H9 (cell line): Measurements from ENCODE around the gene MYOZ3. TPM values are rescaled to one million over a fixed set of nuclear protein-coding genes. Genes with fewer than 3 reads are reported as not detected.

ENCODE experiments used
- DNase-seq: peaks from one replicate; pipeline ENCODE4 v3.0.0-alpha.2; 2017
- H2AFZ ChIP-seq: one replicate; pipeline ENCODE4 v1.6.1; 2013; ENCODE audit warnings: mild to moderate bottlenecking, low read length, control low read depth, moderate library complexity
- H2AK5ac ChIP-seq: 2 replicates; pipeline ENCODE4 v1.6.1; 2013; ENCODE audit warnings: low read length, control low read depth, mixed read lengths; ENCODE audit not compliant: insufficient read length
- H2BK120ac ChIP-seq: one replicate; pipeline ENCODE4 v1.6.1; 2013; ENCODE audit warnings: low read depth, mild to moderate bottlenecking, low read length, control low read depth, inconsistent platforms; ENCODE audit not compliant: poor library complexity, severe bottlenecking
- H2BK12ac ChIP-seq: 2 replicates; pipeline ENCODE4 v1.6.1; 2013; ENCODE audit warnings: low read length, control low read depth, mixed read lengths, low read depth; ENCODE audit not compliant: insufficient read length
- H2BK15ac ChIP-seq: 2 replicates; pipeline ENCODE4 v1.6.1; 2013; ENCODE audit warnings: low read depth, low read length, control low read depth
- H2BK20ac ChIP-seq: one replicate; pipeline ENCODE4 v1.6.1; 2013; ENCODE audit warnings: low read depth, mild to moderate bottlenecking, low read length, control low read depth, inconsistent platforms; ENCODE audit not compliant: poor library complexity, severe bottlenecking
- H2BK5ac ChIP-seq: 2 replicates; pipeline ENCODE4 v1.6.1; 2013; ENCODE audit warnings: low read length, control low read depth, mixed read lengths; ENCODE audit not compliant: insufficient read length
- H3K14ac ChIP-seq: 2 replicates; pipeline ENCODE4 v1.6.1; 2013; ENCODE audit warnings: low read length, control low read depth; ENCODE audit not compliant: insufficient read depth
- H3K18ac ChIP-seq: 2 replicates; pipeline ENCODE4 v1.6.1; 2013; ENCODE audit warnings: low read depth, mild to moderate bottlenecking, mixed read lengths, low read length, control low read depth; ENCODE audit not compliant: insufficient read length
- H3K23ac ChIP-seq: 2 replicates; pipeline ENCODE4 v1.6.1; 2013; ENCODE audit warnings: low read length, control low read depth, mixed read lengths, low read depth; ENCODE audit not compliant: insufficient read length
- H3K23me2 ChIP-seq: 2 replicates; pipeline ENCODE4 v1.6.1; 2013; ENCODE audit warnings: low read depth, mild to moderate bottlenecking, mixed read lengths, low read length, control low read depth; ENCODE audit not compliant: insufficient read length, poor library complexity, severe bottlenecking
- H3K27ac ChIP-seq: 2 replicates; pipeline ENCODE4 v1.5.1; 2013; ENCODE audit warnings: low read length, control low read depth, mixed read lengths, low read depth; ENCODE audit not compliant: insufficient read length
- H3K27me3 ChIP-seq: 2 replicates; pipeline ENCODE4 v1.6.1; 2013; ENCODE audit warnings: low read length, control low read depth, inconsistent platforms; ENCODE audit not compliant: insufficient read depth
- H3K4ac ChIP-seq: 2 replicates; pipeline ENCODE4 v1.6.1; 2013; ENCODE audit warnings: low read depth, mild to moderate bottlenecking, control low read depth, inconsistent platforms, low read length, moderate library complexity
- H3K4me1 ChIP-seq: 2 replicates; pipeline ENCODE4 v1.6.1; 2013; ENCODE audit warnings: low read length, control low read depth, inconsistent platforms; ENCODE audit not compliant: insufficient read depth
- H3K4me2 ChIP-seq: 2 replicates; pipeline ENCODE4 v1.6.1; 2013; ENCODE audit warnings: low read length, control low read depth, mixed read lengths; ENCODE audit not compliant: insufficient read length, insufficient read depth
- H3K56ac ChIP-seq: 2 replicates; pipeline ENCODE4 v1.6.1; 2013; ENCODE audit warnings: low read depth, mild to moderate bottlenecking, mixed read lengths, low read length, control low read depth; ENCODE audit not compliant: insufficient read length
- H3K79me1 ChIP-seq: 2 replicates; pipeline ENCODE4 v1.6.1; 2013; ENCODE audit warnings: low read depth, mild to moderate bottlenecking, moderate library complexity, low read length, control low read depth, inconsistent platforms; ENCODE audit not compliant: insufficient read depth, poor library complexity, severe bottlenecking
- H3K79me2 ChIP-seq: 2 replicates; pipeline ENCODE4 v1.6.1; 2013; ENCODE audit warnings: low read length, control low read depth, inconsistent platforms; ENCODE audit not compliant: insufficient read depth
- H3K9ac ChIP-seq: 2 replicates; pipeline ENCODE4 v1.6.1; 2013; ENCODE audit warnings: low read length, control low read depth, mixed read lengths; ENCODE audit not compliant: insufficient read length; ENCODE audit errors: extremely low read depth
- H3K9me3 ChIP-seq: one replicate; pipeline ENCODE4 v1.6.1; 2013; ENCODE audit warnings: low read depth, low read length, inconsistent platforms; ENCODE audit not compliant: control insufficient read depth
- H3T11ph ChIP-seq: one replicate; pipeline ENCODE4 v1.6.1; 2013; ENCODE audit warnings: mild to moderate bottlenecking, low read length, control low read depth, inconsistent platforms
- H4K20me1 ChIP-seq: one replicate; pipeline ENCODE4 v1.6.1; 2013; ENCODE audit not compliant: control insufficient read depth, insufficient read length, insufficient read depth
- H4K5ac ChIP-seq: 2 replicates; pipeline ENCODE4 v1.6.1; 2013; ENCODE audit warnings: low read depth, mild to moderate bottlenecking, mixed read lengths, low read length, control low read depth; ENCODE audit not compliant: insufficient read length
- H4K8ac ChIP-seq: replicated peaks from 2 replicates; pipeline ENCODE4 v1.6.1; 2013; ENCODE audit warnings: low read length, control low read depth, mixed read lengths, low read depth; ENCODE audit not compliant: insufficient read length
- H4K91ac ChIP-seq: 2 replicates; pipeline ENCODE4 v1.6.1; 2013; ENCODE audit warnings: low read depth, mild to moderate bottlenecking, moderate library complexity, mixed read lengths, low read length, control low read depth; ENCODE audit not compliant: insufficient read length
- H3K27ac Mint-ChIP-seq, 3 experiments: 2 replicates in 2 of 3; 3 replicates in 1 of 3; pipeline ENCODE4 v1.8.0; 2020 to 2021; ENCODE audit warnings: mixed read lengths in 3 of 3, mild to moderate bottlenecking in 1 of 3, moderate library complexity in 1 of 3
- H3K27me3 Mint-ChIP-seq: 2 replicates; pipeline ENCODE4 v1.8.0; 2021; ENCODE audit warnings: low read depth, mild to moderate bottlenecking, moderate library complexity, mixed read lengths
- H3K36me3 Mint-ChIP-seq, 3 experiments: 2 replicates in 2 of 3; 3 replicates in 1 of 3; pipeline ENCODE4 v1.8.0; 2020 to 2021; ENCODE audit warnings: low read depth in 3 of 3, mixed read lengths in 3 of 3; ENCODE audit not compliant: insufficient read depth in 1 of 3
- H3K4me1 Mint-ChIP-seq, 2 experiments: 2 replicates each; pipeline ENCODE4 v1.8.0; 2020; ENCODE audit warnings: mixed read lengths in 2 of 2
- H3K4me3 Mint-ChIP-seq, 2 experiments: 2 replicates in 1 of 2; 3 replicates in 1 of 2; pipeline ENCODE4 v1.8.0; 2020 to 2021; ENCODE audit warnings: mild to moderate bottlenecking in 2 of 2, mixed read lengths in 2 of 2, moderate library complexity in 1 of 2
- H3K9me3 Mint-ChIP-seq, 2 experiments: 2 replicates in 1 of 2; 3 replicates in 1 of 2; pipeline ENCODE4 v1.8.0; 2020; ENCODE audit warnings: mild to moderate bottlenecking in 2 of 2, mixed read lengths in 2 of 2, moderate library complexity in 1 of 2
- CTCF ChIP-seq: fragments of 200-600 bp; sonication (generic); conservative IDR thresholded peaks from 3 replicates; pipeline ENCODE4 v1.8.0; 2021; ENCODE audit warnings: antibody characterized with exemption, mild to moderate bottlenecking
- WGBS: extraction: QIAGEN DNeasy Blood & Tissue Kit; methylation state at CpG from one replicate; pipeline ENCODE4 v1.1.7; 2013; ENCODE audit warnings: missing lambda C conversion rate, low lambda C conversion rate, mixed read lengths; ENCODE audit not compliant: insufficient read length; ENCODE audit errors: extremely low coverage; 5-methylcytosine and 5-hydroxymethylcytosine counted together
- total RNA-seq: library from RNA; stranded (reverse); gene quantifications from 2 replicates; pipeline ENCODE4 v1.2.1, GENCODE V29; 2021

MYOZ3 gene
- total RNA-seq, 1 experiment from 2014 or later: 18.1 TPM

- Histone ChIP-seq H3K9me3 (no peaks in the 10 kb centered on the region), H4K91ac (no peak overlapping the region), H3K27me3 (no peaks in the 10 kb centered on the region), H3K79me2 (no peaks in the 10 kb centered on the region; the same call in 1 of the 2 replicates), H3K4me2 (no peak overlapping the region), H3K23ac (no peak overlapping the region), H2BK20ac (no peak overlapping the region), H3K79me1 (no peaks in the 10 kb centered on the region), H2AK5ac (no peak overlapping the region), H3K56ac (no peak overlapping the region), H3K23me2 (no peaks in the 10 kb centered on the region), H3K4me1 (no peaks in the 10 kb centered on the region), H3K14ac (no peak overlapping the region), H4K5ac (no peak overlapping the region), H3T11ph (no peak overlapping the region), H3K9ac (no peak overlapping the region), H3K27ac (no peak overlapping the region), H2BK120ac (no peak overlapping the region), H3K18ac (no peak overlapping the region), H4K20me1 (no peaks in the 10 kb centered on the region), H4K8ac (no peak overlapping the region), H2BK5ac (no peak overlapping the region), H2BK15ac (no peak overlapping the region), H3K4ac (no peak overlapping the region), H2BK12ac (no peak overlapping the region), H2AFZ (no peak overlapping the region)
- H3K27me3 Mint-ChIP-seq: peaks cover 4% of the 10 kb centered on the region
- TF ChIP-seq CTCF: no peak
- no peaks in the 10 kb centered on the region for H3K36me3 Mint-ChIP-seq
- H3K27ac Mint-ChIP-seq: no peak overlapping the region; a peak in 1 of 7 replicates
- H3K4me3 Mint-ChIP-seq: no peak overlapping the region; a peak in 1 of 5 replicates
- WGBS: no CpG with 5 or more reads among the region's 1 CpG
- peaks cover 42 to 43% of the 10 kb centered on the region in 2 experiments for H3K4me1 Mint-ChIP-seq
- no peak for DNase-seq
- H3K9me3 Mint-ChIP-seq: no peaks in the 10 kb centered on the region
Observed at GRCh38 chr5:150616506-150616905, 44.5 kb upstream of the MYOZ3 start.
